Body of pancreas (tissue), 4 donors: ENCODE measurements around the gene TADA1.

Experiments used
- CTCF ChIP-seq, 7 experiments: fragments of 450-650 bp in 4 of 7; fragments of 200-600 bp in 3 of 7; sonication (generic) in 3 of 7; IDR thresholded peaks; one replicate each; pipeline ENCODE4 v1.5.1; 2016 to 2019; ENCODE audit warnings: antibody characterized with exemption in 7 of 7
- POLR2A ChIP-seq, 3 donors: fragments of 450-650 bp; IDR thresholded peaks; one replicate each; pipeline ENCODE4 v1.6.1; 2016; ENCODE audit warnings: antibody characterized with exemption in 3 of 3, mild to moderate bottlenecking in 2 of 3

- peak; percentile 41 to 93 (median 82) for TF ChIP-seq CTCF (IDR thresholded peaks at IDR 0.05)
- no peak for TF ChIP-seq POLR2A (IDR thresholded peaks at IDR 0.05)
Measured at GRCh38 chr1:166910396-166910994, 34.4 kb upstream of the TADA1 start.
